Spleen (tissue), 11 donors: ENCODE measurements around the gene CLCF1. TPM values are rescaled to one million over a fixed set of nuclear protein-coding genes. Genes with fewer than 3 reads are reported as not detected.

Experiments used
- DNase-seq: peaks from one replicate; pipeline ENCODE4 v3.0.0-alpha.2; 2020
- H3K27ac ChIP-seq, 8 donors: fragments of 200-600 bp; sonication (generic) in 7 of 8; 1 replicate in 4 of 8; 2 replicates in 4 of 8; pipeline versions ENCODE4 v1.5.0 to v1.8.0; 2016 to 2021; ENCODE audit warnings: inconsistent platforms in 4 of 8, mild to moderate bottlenecking in 4 of 8, moderate library complexity in 1 of 8
- H3K27me3 ChIP-seq, 7 donors: fragments of 200-600 bp; sonication (generic) in 6 of 7; replicated peaks in 1 of 7; 1 replicate in 4 of 7; 2 replicates in 3 of 7; pipeline versions ENCODE4 v1.5.0 to v1.8.0; 2016 to 2021; ENCODE audit warnings: inconsistent platforms in 3 of 7, mild to moderate bottlenecking in 1 of 7
- H3K36me3 ChIP-seq, 6 donors: fragments of 200-600 bp; sonication (generic) in 5 of 6; 1 replicate in 4 of 6; 2 replicates in 2 of 6; pipeline versions ENCODE4 v1.5.0 to v1.8.0; 2016 to 2021; ENCODE audit warnings: inconsistent platforms in 2 of 6
- H3K4me1 ChIP-seq, 6 donors: fragments of 200-600 bp; sonication (generic) in 5 of 6; 1 replicate in 3 of 6; 2 replicates in 3 of 6; pipeline versions ENCODE4 v1.5.0 to v1.8.0; 2016 to 2021; ENCODE audit warnings: inconsistent platforms in 3 of 6
- H3K4me3 ChIP-seq, 8 donors: fragments of 200-600 bp; sonication (generic) in 7 of 8; 1 replicate in 4 of 8; 2 replicates in 4 of 8; pipeline versions ENCODE4 v1.5.0 to v1.8.0; 2016 to 2021; ENCODE audit warnings: inconsistent platforms in 4 of 8, mild to moderate bottlenecking in 4 of 8, moderate library complexity in 2 of 8
- H3K9me3 ChIP-seq, 8 donors: fragments of 200-600 bp; sonication (generic) in 7 of 8; 1 replicate in 4 of 8; 2 replicates in 4 of 8; pipeline versions ENCODE4 v1.5.0 to v1.8.0; 2016 to 2021; ENCODE audit warnings: inconsistent platforms in 4 of 8
- CTCF ChIP-seq, 11 experiments: fragments of 200-600 bp in 7 of 11; fragments of 450-650 bp in 4 of 11; sonication (generic) in 4 of 11; IDR thresholded peaks in 8 of 11; conservative IDR thresholded peaks in 3 of 11; 1 replicate in 7 of 11; 2 replicates in 4 of 11; pipeline versions ENCODE4 v1.4.0 to v1.8.0; 2016 to 2021; ENCODE audit warnings: antibody characterized with exemption in 11 of 11, inconsistent platforms in 4 of 11, mild to moderate bottlenecking in 1 of 11
- POLR2A ChIP-seq, 3 donors: fragments of 450-650 bp; IDR thresholded peaks; one replicate each; pipeline ENCODE4 v1.5.1; 2017; ENCODE audit warnings: antibody characterized with exemption in 3 of 3, mild to moderate bottlenecking in 1 of 3
- POLR2AphosphoS5 ChIP-seq, 3 donors: sonication (generic); formaldehyde crosslinking; IDR thresholded peaks; one replicate each; pipeline ENCODE4 v1.5.1; 2017; ENCODE audit warnings: antibody characterized with exemption in 3 of 3
- WGBS, 5 donors: extraction: QIAGEN DNeasy Blood & Tissue Kit in 3 of 5; methylation state at CpG; one replicate each; pipeline versions ENCODE4 v1.1.5 to v1.1.7; 2013 to 2018; 5-methylcytosine and 5-hydroxymethylcytosine counted together
- intact Hi-C: fragments of 100-400 bp; cut with DNase I; formaldehyde crosslinking; loops from one replicate; pipeline ENCODE4 v1.15.0; 2023; ENCODE audit warnings: low total_unique reads
- polyA plus RNA-seq, 3 donors: library from polyadenylated mRNA; stranded (reverse); fragments of 200-250 nt; gene quantifications; one replicate each; pipeline ENCODE4 v1.2.1, GENCODE V29; 2013
- total RNA-seq, 7 donors: library from RNA; depleted of rRNA in 3 of 7; stranded (reverse); fragments of >200 nt in 3 of 7; fragmentation: NEBNext Ultra II Directional in 4 of 7; extraction: Animal tissue kit (Norgen Biotek cat#: 25700) in 4 of 7; gene quantifications; one replicate each; pipeline versions ENCODE4 v1.1.0 to v1.2.1, GENCODE V29; 2016 to 2021
- donor health status: healthy with polysubstance abuse.
- donor health status: DM: no; HTN: no; CAD: no; lungs with moderate emphysema.
- donor health status: DM: no; HTN: no; CAD: no.
- donor health status: Bipolar disorder and iron deficiency.
- donor health status: healthy.
- donor health status: DM: no; HTN: no; CAD: no.
- donor health status: DM: yes; HTN: yes; CAD: no.

CLCF1 gene
- total and polyA plus RNA-seq, 10 donors = 4.3 to 13.7 (median 7.4) TPM

- Histone ChIP-seq H3K27me3 (no peaks in the 10 kb centered on the region), H3K4me3 (peak overlapping the region in 1 of 8 donors; percentile 11), H3K4me1 (peaks cover 53 to 79% (median 68%) of the 10 kb centered on the region in 6 donors), H3K36me3 (peaks cover 0 to 6% (median 0%) of the 10 kb centered on the region in 6 donors), H3K27ac (peak overlapping the region; percentile 15 to 100 (median 100)), H3K9me3 (no peaks in the 10 kb centered on the region)
- WGBS, 5 donors = 46 to 66% (median 53%) methylated on average over 4 of the region's 4 CpGs
- TF ChIP-seq POLR2A (IDR thresholded peaks at IDR 0.05) (no peak), POLR2AphosphoS5 (IDR thresholded peaks at IDR 0.05) (no peak), CTCF (IDR thresholded peaks at IDR 0.05 in 8 of 11, conservative IDR thresholded peaks at IDR 0.05 in 3 of 11) (no peak)
- DNase-seq = no peak
- intact Hi-C loops = no loop called here
Measured at GRCh38 chr11:67356387-67356863, 17.0 kb downstream of the CLCF1 start.

- Histone ChIP-seq H3K4me1 (peaks cover 58 to 85% (median 73%) of the 10 kb centered on the region in 6 donors), H3K36me3 (peaks cover 0 to 9% (median 0%) of the 10 kb centered on the region in 6 donors), H3K4me3 (no peak overlapping the region), H3K27ac (peak overlapping the region; percentile 90 to 100 (median 100)), H3K27me3 (no peaks in the 10 kb centered on the region), H3K9me3 (no peaks in the 10 kb centered on the region)
- WGBS, 5 donors = 60 to 88% (median 76%) methylated on average over 3 to 4 of the region's 4 CpGs
- no peak for TF ChIP-seq POLR2A (IDR thresholded peaks at IDR 0.05)
- TF ChIP-seq CTCF (IDR thresholded peaks at IDR 0.05 in 8 of 11, conservative IDR thresholded peaks at IDR 0.05 in 3 of 11) = no peak
- no peak for TF ChIP-seq POLR2AphosphoS5 (IDR thresholded peaks at IDR 0.05)
- intact Hi-C loops = no loop called here
- DNase-seq = no peak
Measured at GRCh38 chr11:67355794-67356386, 17.5 kb downstream of the CLCF1 start.

- intact Hi-C loops = no loop called here
- peak; percentile 78 for DNase-seq
- Histone ChIP-seq H3K36me3 (peaks cover 0 to 11% (median 0%) of the 10 kb centered on the region in 6 donors), H3K4me1 (peaks cover 65 to 91% (median 79%) of the 10 kb centered on the region in 6 donors), H3K9me3 (no peaks in the 10 kb centered on the region), H3K27me3 (no peaks in the 10 kb centered on the region), H3K27ac (peak overlapping the region; percentile 90 to 100 (median 100)), H3K4me3 (no peak overlapping the region)
- 81 to 91% (median 90%) methylated on average over 7 to 11 of the region's 11 CpGs for WGBS, 5 donors
- TF ChIP-seq POLR2A (IDR thresholded peaks at IDR 0.05) (no peak), POLR2AphosphoS5 (IDR thresholded peaks at IDR 0.05) (peak in 1 of 3 donors; percentile 13)
Measured at GRCh38 chr11:67355023-67355793, 18.2 kb downstream of the CLCF1 start.

- H3K4me1 ChIP-seq = peaks cover 73 to 97% (median 87%) of the 10 kb centered on the region in 6 donors
- 32 to 48% (median 44%) methylated on average over 8 of the region's 8 CpGs for WGBS, 5 donors
- H3K36me3 ChIP-seq = peaks cover 0 to 11% (median 0%) of the 10 kb centered on the region in 6 donors
- H3K4me3 ChIP-seq = peak overlapping the region in 7 of 8 donors; percentile 5 to 78 (median 65)
- peak overlapping the region; percentile 90 to 100 (median 100) for H3K27ac ChIP-seq
- TF ChIP-seq POLR2AphosphoS5 (IDR thresholded peaks at IDR 0.05) (peak; percentile 23 to 77 (median 60)), CTCF (IDR thresholded peaks at IDR 0.05 in 8 of 11, conservative IDR thresholded peaks at IDR 0.05 in 3 of 11) (no peak)
- no peaks in the 10 kb centered on the region for H3K9me3 ChIP-seq
- intact Hi-C loops = no loop called here
- DNase-seq = peak; percentile 77
- no peaks in the 10 kb centered on the region for H3K27me3 ChIP-seq
Measured at GRCh38 chr11:67354075-67355022, 19.0 kb downstream of the CLCF1 start.
